Fibroblast of lung (primary cell): Measurements from ENCODE around the gene DDX28.
"Not testable (repeated sequence)": the region's sequence is repeated elsewhere in the genome, so short reads cannot be mapped to it uniquely, and the experiment has no call there.

Experiments
- CTCF ChIP-seq, 2 donors: IDR thresholded peaks in 1 of 2; conservative IDR thresholded peaks in 1 of 2; 1 replicate in 1 of 2; 2 replicates in 1 of 2; pipeline ENCODE4 v1.5.1; 2011 to 2012; ENCODE audit warnings: low read length in 2 of 2, control low read depth in 1 of 2, inconsistent platforms in 1 of 2, low read depth in 1 of 2, mild to moderate bottlenecking in 1 of 2
- EZH2 ChIP-seq: IDR thresholded peaks from 2 replicates; pipeline ENCODE4 v1.5.1; 2012; ENCODE audit warnings: low read length, control low read depth, mild to moderate bottlenecking; ENCODE audit errors: missing control alignments

GRCh38 chr16:68009872-68010271 lies 13.2 kb downstream of the DDX28 start:
- TF ChIP-seq CTCF (conservative IDR thresholded peaks at IDR 0.05 in 1 of 2, IDR thresholded peaks at IDR 0.05 in 1 of 2; ENCODE audit: low read depth in 1 of 2, low read length in 2 of 2); EZH2: not testable (repeated sequence)
